SKM-1 treated with dmso at 0.1 percent for 144 hours (cell line): ENCODE measurements around the gene RABGEF1.
"Not testable (repeated sequence)": the region's sequence is repeated elsewhere in the genome, so short reads cannot be mapped to it uniquely, and the experiment has no call there.

ENCODE experiments used
- DNase-seq: peaks from one replicate; lab custom pipeline; 2025; ENCODE audit not compliant: unreplicated experiment; lab: John Stamatoyannopoulos, UW

RABGEF1 gene

DNA sequence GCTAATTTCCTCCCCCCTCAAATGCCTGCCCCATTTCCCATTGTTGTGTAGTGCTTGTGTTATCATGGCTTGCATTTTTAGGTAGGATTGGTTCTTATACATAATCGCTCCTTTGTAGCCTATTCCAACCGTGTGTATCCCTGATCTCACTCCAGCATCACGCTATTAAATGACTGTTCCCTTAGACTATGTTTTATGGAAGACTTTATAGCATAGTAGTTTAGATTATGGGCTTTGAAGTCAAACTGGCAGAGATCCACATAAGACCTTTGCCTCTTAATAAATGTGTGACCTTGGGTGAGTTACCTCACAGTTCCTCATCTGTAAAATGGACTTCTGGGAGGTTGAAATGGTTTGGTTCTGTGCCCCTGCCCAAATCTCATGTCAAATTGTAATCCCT, 5.4 kb upstream of the RABGEF1 start:
- no peak for DNase-seq

DNA sequence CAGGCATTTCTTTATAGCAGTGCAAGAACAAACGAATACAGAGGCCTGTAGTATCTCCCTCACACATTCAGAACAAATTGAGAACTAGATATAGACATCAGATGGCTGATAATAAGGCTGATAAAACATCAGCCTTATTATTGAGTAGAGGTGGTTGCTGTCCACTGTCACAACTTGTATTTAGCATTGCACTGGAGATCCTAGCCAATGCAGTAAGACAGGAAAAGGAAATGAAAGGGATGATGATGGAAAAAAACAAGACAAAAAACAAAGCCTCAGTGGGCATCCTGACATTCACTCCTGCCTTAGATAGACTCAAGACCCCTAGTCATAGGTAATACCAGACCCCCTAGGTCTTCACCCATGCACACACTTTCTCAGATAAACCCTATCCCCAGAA, 4.7 kb upstream of the RABGEF1 start:
- no peak for DNase-seq

- DNase-seq, result no peak
These were observed 3.6 kb upstream of the RABGEF1 start for GRCh38 chr7:66736892-66737291.

GRCh38 chr7:66737667-66738066, 2.9 kb upstream of the RABGEF1 start:
- DNase-seq, result no peak

DNA sequence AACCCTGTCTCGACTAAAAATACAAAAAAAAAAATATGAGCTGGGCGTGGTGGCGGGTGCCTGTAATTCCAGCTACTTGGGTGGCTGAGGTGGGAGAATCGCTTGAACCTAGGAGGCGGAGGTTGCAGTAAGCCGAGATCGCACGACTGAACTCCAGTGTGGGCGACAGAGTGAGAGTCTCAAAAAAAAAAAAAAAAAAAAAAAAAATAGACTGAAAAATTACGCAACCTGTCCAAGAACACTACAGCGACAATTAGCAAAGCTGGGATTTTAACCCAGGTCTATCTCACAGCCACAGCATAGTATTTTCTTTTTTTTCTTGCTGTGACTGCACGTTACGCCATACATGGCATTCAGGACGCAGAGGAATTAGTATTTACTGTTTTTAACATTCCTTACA, 1.1 kb upstream of the RABGEF1 start:
- no peak for DNase-seq

DNA sequence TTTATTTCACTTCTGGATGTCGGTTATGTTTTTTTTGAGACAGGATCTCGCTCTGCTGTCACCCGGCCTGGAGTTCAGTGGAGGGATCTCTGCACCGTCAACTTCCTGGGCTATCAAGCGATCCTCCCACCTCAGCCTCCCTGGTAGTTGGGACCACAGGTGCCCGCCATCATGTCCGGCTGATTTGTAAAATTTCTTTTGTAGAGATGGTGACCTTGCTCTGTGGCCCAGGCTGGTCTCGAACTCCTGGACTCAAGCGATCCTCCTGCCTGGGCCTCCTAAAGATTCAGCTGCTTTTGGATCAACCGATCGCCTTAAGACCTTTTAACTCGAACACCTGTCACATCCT, 606 bp upstream of the RABGEF1 start:
- no peak for DNase-seq

DNA sequence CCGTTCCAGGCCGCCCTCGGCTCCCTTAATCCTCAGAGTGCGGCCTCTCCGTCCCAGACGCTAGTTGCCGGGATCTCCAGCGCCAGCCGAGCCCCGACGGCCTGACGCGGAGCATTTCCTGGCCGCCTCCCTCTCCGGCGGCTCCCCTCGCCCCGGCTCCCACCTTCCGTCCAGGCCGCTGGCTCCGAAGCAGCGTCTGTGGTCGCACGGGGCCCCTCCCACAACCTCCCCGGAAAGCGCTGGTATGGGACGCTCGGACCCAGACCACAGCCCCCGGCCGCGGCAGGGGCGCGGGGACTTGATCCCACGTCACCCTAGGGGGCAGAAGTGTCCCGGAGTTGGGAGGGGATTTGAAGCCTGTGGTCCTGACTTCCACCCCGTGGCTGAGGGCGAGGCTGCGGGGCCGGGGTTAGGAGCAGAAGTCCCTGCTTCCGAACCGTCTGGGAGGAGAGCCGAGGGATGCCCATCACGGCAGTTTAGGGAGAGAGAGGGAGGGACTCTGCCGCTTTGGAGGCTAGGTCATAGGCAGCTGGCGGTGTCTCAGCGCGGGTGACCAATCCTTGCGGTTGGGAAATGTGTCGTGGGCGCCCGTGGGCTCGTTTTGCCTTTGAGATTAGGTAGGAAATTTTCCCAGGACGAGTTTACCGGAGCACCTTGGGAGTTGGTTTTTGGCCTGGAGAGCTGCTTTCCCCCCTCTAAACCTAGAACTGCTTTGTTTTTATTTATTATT, 612 bp downstream of the RABGEF1 start:
- DNase-seq, result peak; percentile 29

- DNase-seq, result no peak
These were observed 1.1 kb downstream of the RABGEF1 start for GRCh38 chr7:66741710-66742049.

GRCh38 chr7:66742298-66742697, 1.8 kb downstream of the RABGEF1 start:
- not testable (repeated sequence) for DNase-seq

DNA sequence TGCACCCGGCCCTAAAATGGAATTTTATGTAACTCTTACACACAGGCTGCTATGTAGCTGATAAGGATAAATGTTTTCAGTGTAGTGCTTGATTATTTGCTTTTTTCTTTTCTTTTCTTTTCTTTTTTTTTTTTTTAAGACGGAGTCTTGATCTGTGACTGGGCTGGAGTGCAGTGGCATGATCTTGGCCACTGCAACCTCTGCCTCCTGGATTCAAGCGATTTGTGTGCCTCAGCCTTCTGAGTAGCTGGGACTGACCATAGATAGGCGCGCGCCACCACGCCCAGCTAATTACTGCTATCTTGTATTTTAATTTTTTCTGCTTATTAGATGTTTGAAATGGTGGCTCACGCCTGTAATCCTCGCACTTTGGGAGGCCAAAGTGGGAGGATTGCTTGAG, 3.4 kb downstream of the RABGEF1 start:
- no peak for DNase-seq

DNA sequence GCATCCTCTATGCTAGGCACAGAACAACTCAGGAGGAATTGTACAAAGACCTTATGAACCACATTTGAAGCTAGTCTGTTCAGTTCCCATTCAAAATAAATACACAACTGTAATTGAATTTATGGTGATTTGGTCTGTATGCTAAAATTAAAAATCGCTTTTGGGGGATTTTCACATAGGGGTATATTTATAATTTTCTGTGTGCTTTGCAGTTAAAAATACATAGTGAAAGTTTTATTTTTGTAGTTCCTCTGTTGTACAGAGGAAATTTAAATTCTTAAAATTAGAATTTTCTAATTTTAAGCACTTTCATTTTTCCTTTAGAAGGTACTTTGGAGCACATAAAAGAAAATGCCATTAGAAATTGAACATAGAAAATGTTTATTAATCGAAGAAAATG, 6.9 kb downstream of the RABGEF1 start:
- no peak for DNase-seq

- DNase-seq, result no peak
These were observed 7.5 kb downstream of the RABGEF1 start for GRCh38 chr7:66747881-66748511.

GRCh38 chr7:66748791-66749190, 8.3 kb downstream of the RABGEF1 start:
- DNase-seq, result no peak

GRCh38 chr7:66751945-66752344, 11.4 kb downstream of the RABGEF1 start:
- DNase-seq, result no peak

- DNase-seq, result no peak
These were observed 14.0 kb downstream of the RABGEF1 start for GRCh38 chr7:66754541-66754940.

DNA sequence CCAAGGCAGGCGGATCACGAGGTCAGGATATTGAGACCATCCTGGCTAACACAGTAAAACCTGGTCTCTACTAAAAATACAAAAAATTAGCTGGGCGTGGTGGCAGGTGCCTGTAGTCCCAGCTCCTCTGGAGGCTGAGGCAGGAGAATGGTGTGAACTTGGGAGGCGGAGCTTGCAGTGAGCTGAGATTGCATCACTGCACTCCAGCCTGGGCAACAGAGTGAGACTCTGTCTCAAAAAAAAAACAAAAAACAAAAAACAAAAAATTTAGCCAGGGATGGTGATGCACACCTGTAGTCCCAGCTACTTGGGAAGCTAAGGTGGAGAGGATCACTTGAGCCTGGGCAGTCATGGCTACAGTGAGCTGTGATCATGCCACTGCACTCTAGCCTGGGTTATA, 14.5 kb downstream of the RABGEF1 start:
- not testable (repeated sequence) for DNase-seq

DNA sequence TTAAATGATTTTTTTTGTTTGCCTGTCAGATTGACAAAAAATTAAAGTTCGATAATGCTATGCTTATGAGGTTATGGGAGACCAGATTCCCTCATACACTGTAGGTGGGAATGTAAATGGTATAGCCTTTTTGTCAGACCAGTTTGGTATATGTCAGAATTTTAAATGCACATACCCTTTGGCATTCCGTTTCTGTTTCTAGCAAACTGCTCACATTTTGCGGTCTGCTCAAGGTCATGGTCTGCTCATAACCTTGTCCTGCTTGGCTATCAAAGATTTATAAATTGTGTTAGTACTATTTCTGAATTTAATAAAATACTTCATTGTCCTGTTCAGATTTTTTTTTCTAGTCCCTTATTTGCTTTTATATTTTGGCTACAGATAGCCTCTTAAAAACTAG, 15.7 kb downstream of the RABGEF1 start:
- not testable (repeated sequence) for DNase-seq

- no peak for DNase-seq
These were observed 16.4 kb downstream of the RABGEF1 start for GRCh38 chr7:66756889-66757288.

GRCh38 chr7:66757939-66758338, 17.4 kb downstream of the RABGEF1 start:
- DNase-seq, result no peak

DNA sequence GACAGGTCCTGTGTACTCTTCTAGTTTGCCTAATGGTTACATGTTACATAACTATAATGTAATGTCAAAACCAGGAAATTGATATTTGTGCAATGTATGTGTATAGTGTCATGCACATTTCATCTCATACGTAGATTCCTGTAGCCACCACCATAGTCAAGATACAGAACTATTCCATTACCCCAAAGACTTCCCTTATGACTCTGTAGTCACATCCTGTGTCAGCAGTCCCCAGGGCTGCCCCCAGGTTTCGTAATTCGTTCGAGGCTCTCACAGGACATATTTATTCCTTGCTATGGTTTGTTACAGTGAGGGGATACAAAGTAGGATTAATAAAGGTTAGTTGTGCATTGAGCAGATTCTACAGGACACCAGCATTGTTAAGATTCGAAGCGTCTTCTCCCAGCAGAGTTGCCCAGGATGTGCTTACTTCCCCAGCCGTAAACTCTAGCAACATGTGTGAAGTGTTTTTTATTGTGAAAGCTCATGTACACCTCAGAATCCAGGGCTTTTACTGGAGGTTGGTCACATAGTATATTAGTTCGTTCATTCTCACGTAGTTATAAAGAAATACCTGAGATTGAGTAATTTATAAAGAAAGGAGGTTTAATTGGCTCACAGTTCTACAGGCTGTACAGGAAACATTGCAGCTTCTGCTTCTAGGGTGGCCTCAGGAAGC, 18.6 kb downstream of the RABGEF1 start:
- DNase-seq, result peak; percentile 88

DNA sequence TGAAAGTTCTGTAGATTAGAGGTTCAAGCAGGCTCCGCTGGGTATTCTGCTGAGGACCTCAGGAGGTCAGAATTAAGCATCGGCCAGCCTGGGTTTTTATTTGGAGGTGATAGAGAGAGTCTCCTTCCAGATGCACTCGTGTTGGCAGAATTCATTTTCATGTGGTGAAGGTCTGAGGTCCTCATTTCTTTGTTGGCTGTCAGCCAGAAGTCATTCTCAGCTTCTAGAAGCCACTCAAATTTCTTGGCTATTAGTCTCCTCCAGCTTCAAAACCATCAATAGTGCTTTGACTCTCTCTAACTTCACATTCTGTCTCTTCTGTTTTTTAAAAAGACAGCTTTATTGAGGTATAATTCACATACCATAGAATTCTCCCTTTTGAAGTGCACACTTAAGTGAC, 22.6 kb downstream of the RABGEF1 start:
- not testable (repeated sequence) for DNase-seq

- not testable (repeated sequence) for DNase-seq
These were observed 23.3 kb downstream of the RABGEF1 start for GRCh38 chr7:66763633-66764355.
